ENCODE measurements around the gene RHEB. TPM values are rescaled to one million over a fixed set of nuclear protein-coding genes. Genes with fewer than 3 reads are reported as not detected.

Gene RHEB
- total RNA-seq, 2 donors from 2014 or later, result 44.9 to 91.0 TPM

DNA sequence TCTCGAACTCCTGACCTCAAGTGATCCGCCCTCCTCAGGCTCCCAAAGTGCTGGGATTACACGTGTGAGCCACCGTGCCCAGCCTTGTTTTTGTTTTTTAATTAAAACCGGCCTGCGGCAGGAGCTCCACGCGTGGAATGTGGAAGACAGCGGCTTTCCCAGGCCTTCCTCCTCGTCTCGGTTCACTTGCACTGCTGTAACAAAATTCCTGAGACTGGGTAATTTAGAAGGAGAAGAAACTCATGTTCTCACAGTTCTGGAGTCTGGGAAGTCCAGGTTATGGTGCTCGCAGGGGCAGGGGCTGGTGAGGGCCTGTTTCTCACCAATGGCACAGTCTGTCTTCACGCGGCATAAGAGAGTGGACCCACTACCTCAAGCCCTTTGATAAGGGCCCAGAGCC, 65.4 kb downstream of the RHEB start:
- no peaks in the 10 kb centered on the region for H3K27me3 ChIP-seq
- no peaks in the 10 kb centered on the region for H3K9me3 ChIP-seq
- no peaks in the 10 kb centered on the region for H3K36me3 ChIP-seq (replicated peaks in 1 of 2; ENCODE audit: insufficient read depth in 1 of 2, low read depth in 2 of 2)
- peaks cover 4% of the 10 kb centered on the region for H3K4me1 ChIP-seq
- ATAC-seq (no peak), DNase-seq (no peak)
- H3K27ac ChIP-seq, result no peak overlapping the region
- WGBS, 2 donors, result 91% methylated on average over 13 to 14 of the region's 14 CpGs
- no peak for TF ChIP-seq POLR2A (IDR thresholded peaks at IDR 0.05)
- TF ChIP-seq, protein P1, sequence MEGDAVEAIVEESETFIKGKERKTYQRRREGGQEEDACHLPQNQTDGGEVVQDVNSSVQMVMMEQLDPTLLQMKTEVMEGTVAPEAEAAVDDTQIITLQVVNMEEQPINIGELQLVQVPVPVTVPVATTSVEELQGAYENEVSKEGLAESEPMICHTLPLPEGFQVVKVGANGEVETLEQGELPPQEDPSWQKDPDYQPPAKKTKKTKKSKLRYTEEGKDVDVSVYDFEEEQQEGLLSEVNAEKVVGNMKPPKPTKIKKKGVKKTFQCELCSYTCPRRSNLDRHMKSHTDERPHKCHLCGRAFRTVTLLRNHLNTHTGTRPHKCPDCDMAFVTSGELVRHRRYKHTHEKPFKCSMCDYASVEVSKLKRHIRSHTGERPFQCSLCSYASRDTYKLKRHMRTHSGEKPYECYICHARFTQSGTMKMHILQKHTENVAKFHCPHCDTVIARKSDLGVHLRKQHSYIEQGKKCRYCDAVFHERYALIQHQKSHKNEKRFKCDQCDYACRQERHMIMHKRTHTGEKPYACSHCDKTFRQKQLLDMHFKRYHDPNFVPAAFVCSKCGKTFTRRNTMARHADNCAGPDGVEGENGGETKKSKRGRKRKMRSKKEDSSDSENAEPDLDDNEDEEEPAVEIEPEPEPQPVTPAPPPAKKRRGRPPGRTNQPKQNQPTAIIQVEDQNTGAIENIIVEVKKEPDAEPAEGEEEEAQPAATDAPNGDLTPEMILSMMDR (IDR thresholded peaks at IDR 0.05), result no peak
- intact Hi-C loops (cut with DNase I), result no loop called here
- H3K4me3 ChIP-seq, result no peak overlapping the region

DNA sequence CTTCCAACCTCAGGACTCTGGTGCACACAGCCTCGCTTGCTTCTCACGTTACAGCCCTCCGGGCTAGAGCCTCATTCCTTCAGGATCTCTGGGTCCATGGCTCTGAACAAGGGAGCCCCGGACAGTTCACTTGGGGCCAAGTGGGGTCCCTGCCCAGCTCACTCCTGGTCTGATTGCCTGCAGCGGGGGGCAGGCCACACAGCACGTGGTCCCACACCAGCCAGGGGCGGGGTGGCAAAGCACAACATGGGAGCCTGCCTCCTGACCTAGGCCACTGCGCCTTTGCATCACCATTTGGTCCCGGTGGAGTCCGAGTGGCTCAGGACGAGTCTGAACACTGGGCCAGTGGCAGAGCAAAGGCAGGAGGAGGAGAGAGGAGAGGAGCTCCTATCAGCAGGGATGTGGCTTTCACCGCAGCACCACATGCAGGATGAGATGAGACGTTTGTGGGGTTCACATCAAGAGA, 66.3 kb downstream of the RHEB start:
- Histone ChIP-seq H3K9me3 (no peaks in the 10 kb centered on the region), H3K36me3 (replicated peaks in 1 of 2; ENCODE audit: insufficient read depth in 1 of 2, low read depth in 2 of 2) (no peaks in the 10 kb centered on the region), H3K4me1 (peaks cover 2% of the 10 kb centered on the region), H3K27ac (no peak overlapping the region), H3K27me3 (no peaks in the 10 kb centered on the region), H3K4me3 (no peak overlapping the region)
- WGBS, 2 donors, result 77 to 78% methylated on average over 4 to 13 of the region's 13 CpGs
- no peak for ATAC-seq
- intact Hi-C loops (cut with DNase I), result no loop called here
- TF ChIP-seq, protein P1 (IDR thresholded peaks at IDR 0.05), result no peak
- no peak for TF ChIP-seq POLR2A (IDR thresholded peaks at IDR 0.05)
- peak in 1 of 4 donors; percentile 4 for DNase-seq

DNA sequence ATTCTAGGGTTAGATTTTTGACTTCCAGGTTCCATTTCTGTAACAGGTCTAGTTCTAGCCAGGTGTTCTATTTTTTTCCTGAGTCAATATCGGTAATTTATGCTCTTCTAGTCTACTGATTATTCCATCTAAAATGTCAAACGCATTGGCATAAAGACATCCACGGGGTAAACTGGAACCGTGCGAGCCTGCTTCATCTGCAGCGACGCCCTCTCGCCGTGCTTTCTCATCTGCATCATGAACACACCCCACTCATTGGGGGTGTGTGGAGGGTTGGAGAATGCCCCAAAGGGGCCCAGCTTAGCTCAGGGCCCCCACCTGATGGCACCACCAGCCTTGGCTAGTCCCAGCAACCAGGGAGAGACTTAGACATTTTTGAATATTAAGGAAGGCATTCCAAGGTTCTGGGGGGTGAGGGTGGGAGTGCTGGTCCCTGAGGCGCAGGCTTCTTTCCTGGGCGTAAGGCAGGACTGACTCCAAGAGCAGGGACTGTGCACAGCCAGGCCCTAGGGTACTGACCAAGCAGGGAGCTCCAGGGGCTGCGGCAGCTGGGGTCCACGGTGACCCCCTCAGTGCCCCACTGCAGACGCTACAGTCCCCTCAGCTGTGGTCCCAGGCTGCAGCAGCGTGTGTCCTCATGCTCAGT, 66.9 kb downstream of the RHEB start:
- Histone ChIP-seq H3K27ac (no peak overlapping the region), H3K27me3 (no peaks in the 10 kb centered on the region), H3K4me3 (no peak overlapping the region), H3K4me1 (peaks cover 6% of the 10 kb centered on the region), H3K36me3 (replicated peaks in 1 of 2; ENCODE audit: insufficient read depth in 1 of 2, low read depth in 2 of 2) (no peaks in the 10 kb centered on the region), H3K9me3 (no peaks in the 10 kb centered on the region)
- TF ChIP-seq POLR2A (IDR thresholded peaks at IDR 0.05), result no peak
- intact Hi-C loops (cut with DNase I), result no loop called here
- DNase-seq, result no peak
- 81 to 83% methylated on average over 11 to 15 of the region's 15 CpGs for WGBS, 2 donors
- ATAC-seq, result no peak

DNA sequence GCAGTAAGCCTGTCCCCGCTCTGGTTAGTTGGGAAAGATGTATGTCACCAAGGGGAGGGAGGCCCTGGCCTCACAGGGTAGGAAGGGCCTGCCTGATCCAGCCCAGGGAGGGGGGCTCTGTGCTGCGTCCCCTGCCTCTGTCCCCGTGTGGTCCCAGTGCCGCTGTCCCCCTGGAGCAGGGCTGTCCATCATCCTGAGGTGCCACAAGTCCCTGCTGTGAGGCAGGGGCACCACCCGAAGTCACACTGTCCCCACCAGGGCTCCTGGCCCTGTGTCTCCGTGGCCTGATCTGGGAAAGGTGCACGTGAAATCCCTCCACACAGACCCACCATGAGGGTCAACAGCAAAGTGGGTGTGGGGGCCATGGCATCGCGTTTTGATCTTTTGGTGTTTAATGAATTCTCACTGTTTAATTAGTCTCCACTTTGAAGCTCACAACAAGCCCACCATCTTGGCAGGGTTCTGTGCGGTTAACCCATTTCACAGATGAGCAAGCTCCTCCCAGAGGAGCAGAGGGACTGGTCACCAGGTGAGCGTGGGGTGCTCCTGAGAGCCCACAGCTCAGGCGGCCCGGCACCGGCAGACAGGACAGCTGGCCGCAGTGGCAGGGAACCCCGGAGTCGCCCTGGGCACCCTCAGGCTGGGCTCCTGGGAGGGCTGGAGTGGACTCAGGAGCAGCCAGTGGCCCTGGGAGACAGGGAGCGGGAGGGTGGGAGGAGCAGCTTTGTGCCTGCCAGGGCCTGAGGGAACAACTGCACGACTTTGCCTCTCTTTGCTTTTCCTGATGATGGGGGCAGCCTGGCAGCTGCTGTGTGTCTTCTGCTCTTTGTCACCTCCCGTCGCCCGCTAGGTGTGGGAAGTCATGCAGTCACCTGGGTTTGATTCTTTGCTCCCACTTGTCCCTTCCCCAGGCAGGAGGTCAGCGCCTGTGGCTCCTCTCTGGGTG, 67.8 kb downstream of the RHEB start:
- intact Hi-C loops (cut with DNase I), result no loop called here
- H3K27me3 ChIP-seq, result no peaks in the 10 kb centered on the region
- DNase-seq (peak in 2 of 4 donors; percentile 5 to 7), ATAC-seq (no peak)
- H3K4me3 ChIP-seq, result no peak overlapping the region
- peaks cover 6% of the 10 kb centered on the region for H3K4me1 ChIP-seq
- H3K9me3 ChIP-seq, result no peaks in the 10 kb centered on the region
- WGBS, 2 donors, result 75 to 83% methylated on average over 12 to 23 of the region's 23 CpGs
- TF ChIP-seq POLR2A (IDR thresholded peaks at IDR 0.05), result no peak
- TF ChIP-seq, protein P1 (IDR thresholded peaks at IDR 0.05), result no peak
- no peak overlapping the region for H3K27ac ChIP-seq
- H3K36me3 ChIP-seq (replicated peaks in 1 of 2; ENCODE audit: insufficient read depth in 1 of 2, low read depth in 2 of 2), result no peaks in the 10 kb centered on the region

DNA sequence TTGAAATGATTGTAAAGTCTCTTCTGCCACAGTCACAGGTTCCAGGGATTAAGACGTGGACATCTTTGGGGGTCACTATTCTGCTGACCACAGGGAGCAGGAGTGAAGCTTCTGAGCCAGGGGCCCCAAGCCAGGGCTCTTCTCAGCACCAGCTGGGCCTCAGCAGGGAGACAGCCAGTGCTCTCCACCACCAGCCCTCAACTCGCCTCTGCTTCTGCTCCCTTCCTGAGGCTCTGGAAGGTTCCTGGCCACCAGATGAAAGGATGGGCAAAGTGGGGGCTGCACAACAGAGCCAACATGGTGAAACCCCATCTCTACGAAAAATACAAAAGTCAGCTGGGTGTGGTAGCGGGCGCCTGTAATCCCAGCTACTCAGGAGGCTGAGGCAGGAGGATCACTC, 68.5 kb downstream of the RHEB start:
- H3K9me3 ChIP-seq, result no peaks in the 10 kb centered on the region
- peaks cover 6% of the 10 kb centered on the region for H3K4me1 ChIP-seq
- DNase-seq, result peak in 1 of 4 donors; percentile 1
- WGBS, 2 donors, result 80 to 85% methylated on average over 5 of the region's 5 CpGs
- TF ChIP-seq, protein P1 (IDR thresholded peaks at IDR 0.05), result no peak
- TF ChIP-seq POLR2A (IDR thresholded peaks at IDR 0.05), result no peak
- H3K27me3 ChIP-seq, result no peaks in the 10 kb centered on the region
- no peak for ATAC-seq
- H3K4me3 ChIP-seq, result no peak overlapping the region
- H3K27ac ChIP-seq, result no peak overlapping the region
- H3K36me3 ChIP-seq (replicated peaks in 1 of 2; ENCODE audit: insufficient read depth in 1 of 2, low read depth in 2 of 2), result no peaks in the 10 kb centered on the region
- intact Hi-C loops (cut with DNase I), result no loop called here

All from body of pancreas (tissue), 4 donors.